GM23248 (cell line): ENCODE data around the gene HOXB8. TPM values are rescaled to one million over a fixed set of nuclear protein-coding genes. Genes with fewer than 3 reads are reported as not detected.

Source experiments
- DNase-seq: peaks from one replicate; pipeline ENCODE4 v3.0.0-alpha.2; 2015
- H2AFZ ChIP-seq: fragments of 200-600 bp; sonication (generic); 2 replicates; pipeline ENCODE4 v1.6.1; 2016; ENCODE audit warnings: antibody characterized with exemption
- H3F3A ChIP-seq: fragments of 200-600 bp; sonication (generic); 2 replicates; pipeline ENCODE4 v1.6.1; 2016; ENCODE audit warnings: mild to moderate bottlenecking, antibody characterized with exemption, mixed run types; ENCODE audit not compliant: insufficient read depth
- H3K27ac ChIP-seq: fragments of 200-600 bp; sonication (generic); 2 replicates; pipeline ENCODE4 v1.5.1; 2016; ENCODE audit warnings: mild to moderate bottlenecking
- H3K27me3 ChIP-seq: fragments of 200-600 bp; sonication (generic); replicated peaks from 2 replicates; pipeline ENCODE4 v1.6.1; 2016; ENCODE audit warnings: mild to moderate bottlenecking; ENCODE audit not compliant: insufficient read depth
- H3K36me3 ChIP-seq: fragments of 200-600 bp; sonication (generic); 2 replicates; pipeline ENCODE4 v1.6.1; 2016; ENCODE audit warnings: low read depth, mild to moderate bottlenecking
- H3K4me1 ChIP-seq: fragments of 200-600 bp; sonication (generic); 2 replicates; pipeline ENCODE4 v1.6.1; 2016; ENCODE audit warnings: mild to moderate bottlenecking; ENCODE audit not compliant: insufficient read depth
- H3K4me2 ChIP-seq: fragments of 200-600 bp; sonication (generic); one replicate; pipeline ENCODE4 v1.6.1; 2016; ENCODE audit warnings: mild to moderate bottlenecking; ENCODE audit not compliant: unreplicated experiment
- H3K4me3 ChIP-seq: fragments of 200-600 bp; sonication (generic); 2 replicates; pipeline ENCODE4 v1.5.1; 2016; ENCODE audit warnings: mild to moderate bottlenecking
- H3K79me2 ChIP-seq: fragments of 200-600 bp; sonication (generic); 2 replicates; pipeline ENCODE4 v1.6.1; 2016; ENCODE audit warnings: mild to moderate bottlenecking; ENCODE audit not compliant: insufficient read depth
- H3K9ac ChIP-seq: fragments of 200-600 bp; sonication (generic); 2 replicates; pipeline ENCODE4 v1.6.1; 2016; ENCODE audit warnings: mild to moderate bottlenecking
- H3K9me2 ChIP-seq: fragments of 200-600 bp; sonication (generic); 2 replicates; pipeline ENCODE4 v1.6.1; 2016; ENCODE audit warnings: mixed run types, mild to moderate bottlenecking, moderate library complexity; ENCODE audit not compliant: insufficient read depth
- H3K9me3 ChIP-seq: fragments of 200-600 bp; sonication (generic); one replicate; pipeline ENCODE4 v1.6.1; 2017; ENCODE audit warnings: low read depth
- H4K20me1 ChIP-seq: fragments of 200-600 bp; sonication (generic); 2 replicates; pipeline ENCODE4 v1.6.0; 2016; ENCODE audit not compliant: insufficient read depth
- EZH2 ChIP-seq: fragments of 200-600 bp; sonication (generic); IDR thresholded peaks from 2 replicates; pipeline ENCODE4 v1.6.1; 2018; ENCODE audit warnings: antibody characterized with exemption, mild to moderate bottlenecking; ENCODE audit not compliant: insufficient read depth, poor library complexity, severe bottlenecking
- EZH2phosphoT487 ChIP-seq: fragments of 200-600 bp; sonication (generic); IDR thresholded peaks from 2 replicates; pipeline ENCODE4 v1.6.1; 2018; ENCODE audit warnings: antibody characterized with exemption, moderate library complexity, mild to moderate bottlenecking, low read depth; ENCODE audit not compliant: insufficient read depth
- WGBS, 2 experiments: methylation state at CpG; one replicate each; pipeline ENCODE4 v1.1.6; 2015 to 2017; ENCODE audit warnings: low lambda C conversion rate in 2 of 2, low coverage in 1 of 2; ENCODE audit errors: missing lambda C conversion rate in 2 of 2; 5-methylcytosine and 5-hydroxymethylcytosine counted together
- in situ Hi-C: fragments of 300-500 bp; cut with MboI; formaldehyde crosslinking; loops from 2 replicates; pipeline ENCODE4 v1.15.0; 2020
- polyA plus RNA-seq: library from polyadenylated mRNA; unstranded; fragments of >200 nt; fragmentation: Nextera tagmentation; extraction: Ambion mirVana; gene quantifications from 2 replicates; pipeline ENCODE4 v1.2.1, GENCODE V29; 2016
- total RNA-seq: library from RNA; depleted of rRNA; stranded (reverse); fragments of >200 nt; shearing (Covaris generic); gene quantifications from 2 replicates; pipeline ENCODE4 v1.2.3, GENCODE V29; 2014

Gene HOXB8
- total and polyA plus RNA-seq, 2 experiments from 2014 or later = not detected

GRCh38 chr17:48647963-48648245 lies 32.8 kb upstream of the HOXB8 start:
- H3K27me3 ChIP-seq = peaks cover 82% of the 10 kb centered on the region
- H3F3A ChIP-seq = no peaks in the 10 kb centered on the region
- H3K4me3 ChIP-seq = no peak overlapping the region
- no peaks in the 10 kb centered on the region for H3K9me2 ChIP-seq
- H3K36me3 ChIP-seq = no peaks in the 10 kb centered on the region
- H3K9ac ChIP-seq = no peak overlapping the region
- H4K20me1 ChIP-seq = no peaks in the 10 kb centered on the region
- in situ Hi-C loops = no loop called here
- TF ChIP-seq EZH2 (peak; percentile 38), EZH2phosphoT487 (no peak)
- no peak overlapping the region for H3K27ac ChIP-seq
- no peak overlapping the region for H3K4me2 ChIP-seq
- H3K79me2 ChIP-seq = no peaks in the 10 kb centered on the region
- H3K9me3 ChIP-seq = no peaks in the 10 kb centered on the region
- H3K4me1 ChIP-seq = no peaks in the 10 kb centered on the region
- DNase-seq = no peak
- no peak overlapping the region for H2AFZ ChIP-seq
- WGBS, 2 experiments = 47 to 53% methylated on average over 1 of the region's 1 CpG

- no peak overlapping the region for H3K9ac ChIP-seq
- no peaks in the 10 kb centered on the region for H3K79me2 ChIP-seq
- 4 to 6% methylated on average over 8 to 30 of the region's 30 CpGs for WGBS, 2 experiments
- H3K36me3 ChIP-seq = no peaks in the 10 kb centered on the region
- H2AFZ ChIP-seq = peak overlapping the region; percentile 42; the same call in 1 of the 2 replicates
- DNase-seq = peak; percentile 36
- no peaks in the 10 kb centered on the region for H3K4me1 ChIP-seq
- no peak for TF ChIP-seq EZH2
- TF ChIP-seq EZH2phosphoT487 = no peak
- H3K4me2 ChIP-seq = peak overlapping the region; percentile 53
- no peaks in the 10 kb centered on the region for H3F3A ChIP-seq
- no peaks in the 10 kb centered on the region for H3K9me3 ChIP-seq
- no peaks in the 10 kb centered on the region for H3K9me2 ChIP-seq
- H3K27me3 ChIP-seq = peaks cover 83% of the 10 kb centered on the region
- no peak overlapping the region for H3K27ac ChIP-seq
- H4K20me1 ChIP-seq = no peaks in the 10 kb centered on the region
- peak overlapping the region; percentile 62 for H3K4me3 ChIP-seq
- in situ Hi-C loops = no loop called here
Observed at GRCh38 chr17:48647103-48647962, 32.2 kb upstream of the HOXB8 start.

- Histone ChIP-seq H3K4me2 (no peak overlapping the region), H3K36me3 (no peaks in the 10 kb centered on the region), H2AFZ (peak overlapping the region; percentile 42; the same call in 1 of the 2 replicates), H3K4me1 (no peaks in the 10 kb centered on the region), H3K79me2 (no peaks in the 10 kb centered on the region), H3K9ac (no peak overlapping the region), H4K20me1 (no peaks in the 10 kb centered on the region), H3F3A (no peaks in the 10 kb centered on the region), H3K27ac (no peak overlapping the region), H3K9me3 (no peaks in the 10 kb centered on the region), H3K9me2 (no peaks in the 10 kb centered on the region), H3K27me3 (peaks cover 86% of the 10 kb centered on the region), H3K4me3 (no peak overlapping the region)
- no peak for DNase-seq
- TF ChIP-seq EZH2 (no peak), EZH2phosphoT487 (no peak)
- in situ Hi-C loops = no loop called here
- 4 to 5% methylated on average over 70 to 73 of the region's 80 CpGs for WGBS, 2 experiments
Observed at GRCh38 chr17:48646183-48647102, 31.4 kb upstream of the HOXB8 start.

- no peaks in the 10 kb centered on the region for H3F3A ChIP-seq
- 8 to 10% methylated on average over 14 of the region's 14 CpGs for WGBS, 2 experiments
- H3K4me1 ChIP-seq = no peaks in the 10 kb centered on the region
- no peaks in the 10 kb centered on the region for H3K9me3 ChIP-seq
- no peak for DNase-seq
- H2AFZ ChIP-seq = no peak overlapping the region
- no peak overlapping the region for H3K27ac ChIP-seq
- no peaks in the 10 kb centered on the region for H4K20me1 ChIP-seq
- H3K36me3 ChIP-seq = no peaks in the 10 kb centered on the region
- peak; percentile 45 for TF ChIP-seq EZH2
- no peak for TF ChIP-seq EZH2phosphoT487
- in situ Hi-C loops = no loop called here
- H3K27me3 ChIP-seq = peaks cover 94% of the 10 kb centered on the region
- H3K9ac ChIP-seq = no peak overlapping the region
- no peaks in the 10 kb centered on the region for H3K9me2 ChIP-seq
- H3K4me3 ChIP-seq = no peak overlapping the region
- no peaks in the 10 kb centered on the region for H3K79me2 ChIP-seq
- no peak overlapping the region for H3K4me2 ChIP-seq
Observed at GRCh38 chr17:48645639-48646182, 30.6 kb upstream of the HOXB8 start.
